NCI-H2107 (cell line): ENCODE results near the gene FOXO4.
A peak's percentile ranks its signal among the peaks of the same experiment; 100 is the strongest.

Source experiments
- DNase-seq: peaks from one replicate; lab custom pipeline; 2025; lab: John Stamatoyannopoulos, UW

The FOXO4 gene

GRCh38 chrX:71098951-71099506, 3.4 kb downstream of the FOXO4 start:
- no peak for DNase-seq

GRCh38 chrX:71099736-71100135, 4.1 kb downstream of the FOXO4 start:
- DNase-seq: no peak

- DNase-seq: no peak
Measured at GRCh38 chrX:71100581-71101505, 5.2 kb downstream of the FOXO4 start.

- no peak for DNase-seq
Measured at GRCh38 chrX:71102292-71102691, 6.6 kb downstream of the FOXO4 start.

- DNase-seq: no peak
Measured at GRCh38 chrX:71103110-71103983, 7.7 kb downstream of the FOXO4 start.

GRCh38 chrX:71105628-71106027, 10.0 kb downstream of the FOXO4 start:
- no peak for DNase-seq

- DNase-seq: no peak
Measured at GRCh38 chrX:71106427-71106826, 10.8 kb downstream of the FOXO4 start, which contains the start of gene CXorf65. Gene CXorf65, minus strand, starts transcription at chrX:71106740. Its CDS starts 184 bp downstream, at chrX:71106556.

GRCh38 chrX:71107245-71107644, 11.6 kb downstream of the FOXO4 start:
- DNase-seq: no peak

GRCh38 chrX:71107762-71108360, 12.2 kb downstream of the FOXO4 start:
- no peak for DNase-seq

GRCh38 chrX:71109051-71109450, 13.4 kb downstream of the FOXO4 start:
- DNase-seq: no peak

- no peak for DNase-seq
Measured at GRCh38 chrX:71111141-71111843, 15.6 kb downstream of the FOXO4 start, which contains the start of gene IL2RG. Gene IL2RG, minus strand, starts transcription at chrX:71111577. Its CDS starts 38 bp downstream, at chrX:71111539.

- no peak for DNase-seq
Measured at GRCh38 chrX:71111921-71112431, 16.3 kb downstream of the FOXO4 start.

GRCh38 chrX:71117358-71117757, 21.7 kb downstream of the FOXO4 start:
- no peak for DNase-seq

- peak; percentile 41 for DNase-seq
Measured at GRCh38 chrX:71118032-71118984, 22.7 kb downstream of the FOXO4 start, which contains the start of gene MED12. Gene MED12, plus strand, starts transcription at chrX:71118596. Its CDS starts 159 bp downstream, at chrX:71118755.

- DNase-seq: no peak
Measured at GRCh38 chrX:71118985-71119535, 23.4 kb downstream of the FOXO4 start.

- no peak for DNase-seq
Measured at GRCh38 chrX:71128166-71128833, 32.6 kb downstream of the FOXO4 start.

- DNase-seq: peak; percentile 7
Measured at GRCh38 chrX:71128915-71129765, 33.5 kb downstream of the FOXO4 start.

- DNase-seq: no peak
Measured at GRCh38 chrX:71131510-71131909, 35.9 kb downstream of the FOXO4 start.
